Activated CD8-positive, alpha-beta memory T cell treated with anti-CD3 and anti-CD28 coated beads for 36 hours (primary cell): Measurements from ENCODE around the gene BCKDHB. TPM values are rescaled to one million over a fixed set of nuclear protein-coding genes. Genes with fewer than 3 reads are reported as not detected.
"Not testable (repeated sequence)": the region's sequence is repeated elsewhere in the genome, so short reads cannot be mapped to it uniquely, and the experiment has no call there.

Experiments
- CTCF ChIA-PET: fragments of 350-600 bp; sonication (Branson Sonifier 250); formaldehyde crosslinking; loops from one replicate; lab custom pipeline; 2021; ENCODE audit warnings: antibody characterized with exemption; lab: Charles Lee
- POLR2A ChIA-PET: fragments of 350-600 bp; sonication (Branson Sonifier 250); formaldehyde crosslinking; loops from one replicate; lab custom pipeline; 2021; ENCODE audit warnings: antibody characterized with exemption; lab: Charles Lee
- total RNA-seq, 2 experiments: library from RNA; stranded (reverse); gene quantifications; one replicate each; pipeline ENCODE4 v1.2.3, GENCODE V29; 2021

BCKDHB gene
- total RNA-seq, 2 experiments from 2014 or later = 17.8 to 19.7 TPM

DNA sequence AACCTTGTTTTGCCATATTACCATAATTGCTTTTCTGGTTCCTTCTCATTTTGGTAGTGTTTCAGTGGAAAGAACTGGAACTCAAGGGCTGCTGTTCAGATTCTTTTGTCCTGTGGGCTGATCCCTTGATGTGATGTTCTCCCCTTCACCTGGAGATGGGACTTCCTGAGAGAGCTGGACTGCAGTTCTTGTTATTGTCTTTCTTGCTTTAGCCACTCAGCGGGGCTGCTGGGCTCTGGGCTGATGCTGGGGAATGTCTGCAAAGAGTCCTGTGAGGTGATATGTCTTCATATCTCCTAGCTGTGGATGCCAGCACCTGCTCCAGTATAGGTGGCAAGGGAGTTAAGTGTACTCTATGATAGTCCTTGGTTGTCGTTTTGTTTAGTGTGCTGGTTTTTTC is 79.0 kb downstream of the BCKDHB start:
- POLR2A ChIA-PET = no interaction called here

DNA sequence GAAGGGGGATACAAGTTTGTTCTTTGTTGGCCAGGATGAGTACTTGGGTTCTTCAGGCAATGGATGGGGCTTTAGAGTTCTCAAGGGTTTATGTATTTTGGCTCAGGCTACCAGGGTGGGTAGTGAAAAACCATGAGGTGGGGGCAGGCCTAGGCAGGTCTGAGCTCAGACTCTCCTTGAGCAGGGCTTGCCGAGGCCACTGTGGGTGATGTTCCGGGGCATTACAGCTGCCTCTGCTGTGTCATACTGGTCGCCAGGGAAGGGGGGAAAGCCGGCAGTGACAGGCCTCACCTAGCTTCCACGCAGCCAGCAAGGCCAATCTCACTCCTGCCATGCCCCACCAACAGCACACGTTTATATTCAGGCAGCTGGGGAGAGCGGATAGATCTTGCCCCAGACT is 79.6 kb downstream of the BCKDHB start:
- POLR2A ChIA-PET = no interaction called here
- CTCF ChIA-PET = no interaction called here

More for the DNA sequence above, 79.0 kb downstream of the BCKDHB start:
- CTCF ChIA-PET = no interaction called here

GRCh38 chr6:80196906-80197305 is 90.4 kb downstream of the BCKDHB start:
- ChIA-PET CTCF (no interaction called here), POLR2A (no interaction called here)

GRCh38 chr6:80197474-80197873 is 91.0 kb downstream of the BCKDHB start:
- CTCF ChIA-PET = no interaction called here
- POLR2A ChIA-PET = no interaction called here

DNA sequence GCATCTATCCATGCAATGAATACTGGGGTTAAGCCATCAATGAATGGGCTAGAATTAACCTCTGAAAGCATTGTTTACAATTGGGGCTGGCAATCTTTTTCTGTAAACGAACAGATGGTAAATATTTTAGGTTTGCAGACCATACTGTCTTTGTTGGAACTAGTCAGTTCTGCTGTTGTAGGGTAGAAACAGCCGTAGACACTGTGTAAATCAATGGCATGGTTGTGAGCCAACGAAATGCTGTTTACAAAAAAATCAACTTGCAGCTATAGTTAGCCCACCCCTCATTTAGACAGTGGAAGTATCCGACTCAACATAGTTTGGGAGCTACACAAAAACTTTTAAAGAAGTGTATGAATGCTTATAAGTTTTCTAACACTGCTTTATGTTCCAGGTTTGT is 91.5 kb downstream of the BCKDHB start:
- POLR2A ChIA-PET = no interaction called here

DNA sequence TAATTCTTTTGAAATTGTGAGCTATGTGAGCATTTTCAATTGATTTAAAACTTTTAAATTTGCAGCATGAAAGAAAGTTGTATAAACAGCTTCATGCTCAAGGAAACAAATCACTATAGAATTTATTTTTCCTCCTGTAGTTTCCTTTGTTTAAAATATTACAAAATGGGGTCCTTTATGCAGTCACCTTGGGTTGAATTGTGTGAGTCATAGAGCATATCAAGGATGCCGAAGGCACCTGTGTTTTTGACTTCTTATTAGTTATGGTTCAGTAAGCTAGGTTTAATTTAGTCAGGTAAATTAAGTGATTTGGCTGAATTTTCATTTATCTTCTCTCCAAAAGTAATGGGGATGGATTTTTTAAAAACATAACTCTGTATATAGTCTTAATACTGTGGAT is 96.8 kb downstream of the BCKDHB start:
- ChIA-PET CTCF (no interaction called here), POLR2A (no interaction called here)

More for the DNA sequence above, 91.5 kb downstream of the BCKDHB start:
- CTCF ChIA-PET = no interaction called here

- ChIA-PET CTCF (no interaction called here), POLR2A (no interaction called here)
These were observed 98.9 kb downstream of the BCKDHB start for GRCh38 chr6:80205404-80205803.

DNA sequence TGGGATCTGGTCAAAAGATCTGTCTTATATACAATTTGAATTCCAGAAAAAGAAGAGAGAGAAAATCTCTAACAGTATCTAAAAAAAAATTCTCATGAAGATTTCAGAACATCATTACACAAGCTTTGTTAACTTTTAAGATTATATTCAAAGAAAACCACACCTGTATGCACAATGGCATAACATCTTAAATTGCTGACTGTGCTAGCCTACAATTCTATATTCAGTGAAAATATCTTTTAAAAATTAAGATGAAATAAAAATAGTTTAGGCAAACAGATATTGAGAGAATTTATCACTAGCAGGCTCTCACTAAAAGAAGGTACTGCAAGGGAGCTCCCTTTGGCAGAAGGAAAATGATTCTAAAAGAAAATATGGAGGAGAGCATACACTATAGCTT is 100.3 kb downstream of the BCKDHB start:
- CTCF ChIA-PET = no interaction called here
- POLR2A ChIA-PET = no interaction called here

DNA sequence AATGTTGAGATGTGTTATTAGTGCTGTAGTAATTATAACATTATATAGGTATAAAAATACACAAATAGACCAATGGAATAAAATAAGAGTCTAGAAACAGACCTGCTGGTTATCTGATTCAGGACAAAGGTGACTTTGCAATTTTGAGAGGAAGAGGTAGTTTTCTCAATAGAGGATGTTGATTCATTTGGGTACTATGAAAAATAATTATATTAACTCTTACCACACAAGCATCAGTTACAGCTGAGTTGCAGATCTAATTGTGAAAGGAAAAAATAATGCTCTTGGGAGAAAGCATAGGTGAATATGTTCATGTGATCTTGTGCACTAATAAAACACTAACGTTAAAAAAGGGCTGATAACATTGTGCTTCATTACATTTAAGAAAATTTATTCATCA is 103.0 kb downstream of the BCKDHB start:
- CTCF ChIA-PET = no interaction called here
- POLR2A ChIA-PET = no interaction called here

- ChIA-PET CTCF (no interaction called here), POLR2A (no interaction called here)
These were observed 104.1 kb downstream of the BCKDHB start for GRCh38 chr6:80210618-80211017.

GRCh38 chr6:80211286-80211685 is 104.8 kb downstream of the BCKDHB start:
- CTCF ChIA-PET = no interaction called here

DNA sequence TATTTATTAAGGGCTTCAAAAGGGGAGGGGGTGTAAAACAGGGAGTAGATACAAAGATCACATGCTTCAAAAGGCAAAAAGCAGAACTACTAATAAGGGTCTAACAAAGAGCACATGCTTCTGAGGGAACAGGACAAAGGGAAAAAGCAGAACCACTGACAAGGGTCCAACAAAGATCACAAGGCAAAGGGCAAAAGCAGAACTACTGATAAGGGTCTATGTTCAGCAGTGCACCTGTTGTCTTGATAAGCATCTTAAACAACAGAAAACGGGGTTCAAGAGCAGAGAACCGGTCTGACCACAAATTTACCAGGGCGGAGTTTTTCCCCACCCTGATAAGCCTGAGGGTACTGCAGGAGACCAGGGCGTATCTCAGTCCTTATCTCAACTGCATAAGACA is 105.4 kb downstream of the BCKDHB start:
- POLR2A ChIA-PET = not testable (repeated sequence)

More at GRCh38 chr6:80211286-80211685, 104.8 kb downstream of the BCKDHB start:
- POLR2A ChIA-PET = no interaction called here

GRCh38 chr6:80214436-80215022 is 108.1 kb downstream of the BCKDHB start:
- POLR2A ChIA-PET = no interaction called here

More for the DNA sequence above, 105.4 kb downstream of the BCKDHB start:
- CTCF ChIA-PET = not testable (repeated sequence)

GRCh38 chr6:80215063-80215462 is 108.6 kb downstream of the BCKDHB start:
- ChIA-PET CTCF (no interaction called here), POLR2A (no interaction called here)

More at GRCh38 chr6:80214436-80215022, 108.1 kb downstream of the BCKDHB start:
- CTCF ChIA-PET = interaction anchor here (0.6 kb wide), 1 partner anchor 24 kb away, joined by 3 read pairs; no protein-coding TSS in a partner anchor

DNA sequence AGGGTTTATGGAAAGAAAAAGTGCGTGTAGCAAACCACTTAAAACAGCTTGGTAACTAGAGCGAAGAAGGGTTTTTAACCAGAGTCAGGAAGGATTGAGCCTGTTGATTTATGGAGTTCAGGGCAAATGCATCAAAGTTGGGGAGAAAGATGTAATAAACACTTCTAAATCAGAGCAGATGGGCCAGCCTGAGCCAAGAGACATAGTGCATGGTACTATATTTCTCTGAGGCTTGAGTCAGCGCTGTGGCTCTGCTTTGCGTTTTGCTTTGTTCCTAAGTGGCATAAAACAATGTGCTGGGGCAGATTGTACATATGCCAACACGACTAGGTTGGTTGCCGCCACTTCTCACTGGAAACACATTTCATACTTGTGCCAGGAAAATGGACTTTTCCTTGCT is 111.3 kb downstream of the BCKDHB start:
- CTCF ChIA-PET = no interaction called here
- POLR2A ChIA-PET = no interaction called here

DNA sequence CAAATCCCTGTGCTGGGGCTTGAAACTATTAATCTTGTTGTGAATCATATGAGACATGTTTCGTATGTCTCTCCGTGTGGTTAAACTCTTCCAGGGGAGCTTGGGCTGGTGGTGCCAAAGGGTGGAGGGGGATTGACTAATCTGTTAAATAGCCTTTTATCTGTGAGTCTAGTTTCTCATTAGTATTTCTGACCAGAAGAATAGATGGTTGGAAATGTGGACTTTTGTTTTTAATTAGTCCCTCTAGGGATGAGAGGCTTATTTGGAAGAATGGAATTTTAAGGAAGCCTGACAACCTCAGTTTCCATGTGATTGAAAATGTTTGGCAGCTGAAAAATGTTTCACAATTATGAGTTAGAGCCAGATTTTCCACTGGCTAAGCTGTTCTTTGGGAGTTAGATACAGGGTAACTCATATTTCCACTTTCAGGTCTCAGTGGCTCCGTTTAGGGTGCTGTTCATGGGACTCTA is 117.3 kb downstream of the BCKDHB start:
- CTCF ChIA-PET = no interaction called here
- POLR2A ChIA-PET = no interaction called here

DNA sequence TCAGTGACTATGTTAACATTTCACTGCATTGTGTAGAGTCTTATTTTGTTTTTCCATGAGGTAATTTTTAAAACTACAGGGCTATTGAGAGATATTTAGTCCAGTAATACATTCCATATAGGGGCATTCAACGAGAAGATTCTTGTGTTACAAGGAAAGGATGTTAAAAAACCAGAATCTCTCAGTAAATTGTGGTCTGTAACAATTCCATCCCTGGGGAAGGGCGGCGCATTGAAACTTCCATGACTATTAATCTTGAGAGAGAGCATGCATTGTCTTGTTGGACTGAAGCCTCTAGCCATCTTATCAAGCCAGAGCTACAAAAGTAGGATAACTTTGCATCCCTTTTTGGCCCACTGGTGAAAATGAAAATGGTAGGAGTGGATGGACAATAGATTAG is 119.7 kb downstream of the BCKDHB start:
- POLR2A ChIA-PET = no interaction called here
- CTCF ChIA-PET = no interaction called here

- CTCF ChIA-PET = no interaction called here
These were observed 120.2 kb downstream of the BCKDHB start for GRCh38 chr6:80226699-80227098.

GRCh38 chr6:80227545-80228105 is 121.2 kb downstream of the BCKDHB start:
- CTCF ChIA-PET = no interaction called here

More at GRCh38 chr6:80226699-80227098, 120.2 kb downstream of the BCKDHB start:
- POLR2A ChIA-PET = no interaction called here

GRCh38 chr6:80233262-80233661 is 126.8 kb downstream of the BCKDHB start:
- POLR2A ChIA-PET = no interaction called here
- CTCF ChIA-PET = no interaction called here

More at GRCh38 chr6:80227545-80228105, 121.2 kb downstream of the BCKDHB start:
- POLR2A ChIA-PET = no interaction called here

DNA sequence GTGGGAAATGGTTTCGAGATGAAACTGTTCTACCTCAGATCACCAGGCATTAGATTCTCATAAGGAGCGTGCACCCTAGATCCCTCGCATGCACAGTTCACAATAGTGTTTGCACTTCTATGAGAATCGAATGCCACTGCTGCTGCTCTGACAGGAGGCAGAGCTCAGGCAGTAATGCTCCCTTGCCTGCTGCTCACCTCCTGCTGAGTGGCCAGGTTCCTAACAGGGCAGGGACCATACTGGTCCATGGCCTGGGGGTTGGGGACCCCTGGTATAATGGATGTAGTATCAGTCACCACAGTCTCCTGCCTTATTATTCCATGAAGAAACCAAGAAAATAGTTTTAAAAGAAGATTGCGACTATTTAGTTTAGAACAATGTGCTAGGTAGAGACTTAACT is 127.5 kb downstream of the BCKDHB start:
- ChIA-PET CTCF (no interaction called here), POLR2A (no interaction called here)
